ENCODE results near the gene GAS2.

GAS2 gene

DNA sequence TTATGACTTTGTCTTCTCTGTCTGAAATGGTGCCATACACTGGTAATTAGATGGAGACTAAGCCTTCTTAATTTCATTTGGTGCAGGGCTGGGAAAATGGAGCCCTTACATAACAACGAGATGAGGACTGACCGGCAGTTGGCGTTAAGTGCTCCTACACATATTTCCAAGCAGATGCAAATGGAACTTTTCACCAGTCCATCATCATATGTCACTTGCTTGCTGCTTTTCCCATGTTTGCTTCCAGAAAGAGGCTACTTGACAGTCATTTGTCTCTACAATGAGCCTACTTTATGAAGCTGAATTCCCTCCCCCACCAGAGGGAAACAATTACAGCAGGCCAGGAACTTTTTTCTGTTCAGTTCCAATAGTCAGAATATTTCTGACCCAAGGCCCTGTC is 130.6 kb downstream of the GAS2 start:
- DNase-seq = no peak

GRCh38 chr11:22798901-22799300 is 132.5 kb downstream of the GAS2 start:
- DNase-seq = no peak

- DNase-seq = no peak
Measured at GRCh38 chr11:22800482-22800881, 134.1 kb downstream of the GAS2 start.

DNA sequence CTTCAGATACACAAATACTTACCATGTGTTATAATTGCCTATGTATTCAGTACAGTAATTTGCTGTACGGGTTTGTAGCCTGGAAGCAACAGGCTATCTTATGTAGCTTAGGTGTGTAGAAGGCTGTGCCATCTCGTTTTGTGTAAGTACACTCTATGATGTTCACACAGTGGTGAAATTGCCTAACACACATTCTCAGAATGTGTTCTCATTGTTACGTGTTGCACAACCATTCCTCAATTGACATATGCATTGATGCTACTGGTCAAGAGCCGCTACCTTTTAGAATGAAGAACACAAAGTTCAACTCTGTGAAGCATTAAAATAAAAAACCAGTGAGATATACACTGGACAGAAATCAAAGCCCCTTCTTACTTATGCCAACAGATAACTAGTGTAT is 136.4 kb downstream of the GAS2 start:
- DNase-seq = no peak

- DNase-seq = no peak
Measured at GRCh38 chr11:22807391-22807790, 141.0 kb downstream of the GAS2 start.

- no peak for DNase-seq
Measured at GRCh38 chr11:22807855-22808570, 141.6 kb downstream of the GAS2 start.

- no peak for DNase-seq
Measured at GRCh38 chr11:22808571-22809197, 142.3 kb downstream of the GAS2 start.

- no peak for DNase-seq
Measured at GRCh38 chr11:22809893-22810292, 143.5 kb downstream of the GAS2 start.

DNA sequence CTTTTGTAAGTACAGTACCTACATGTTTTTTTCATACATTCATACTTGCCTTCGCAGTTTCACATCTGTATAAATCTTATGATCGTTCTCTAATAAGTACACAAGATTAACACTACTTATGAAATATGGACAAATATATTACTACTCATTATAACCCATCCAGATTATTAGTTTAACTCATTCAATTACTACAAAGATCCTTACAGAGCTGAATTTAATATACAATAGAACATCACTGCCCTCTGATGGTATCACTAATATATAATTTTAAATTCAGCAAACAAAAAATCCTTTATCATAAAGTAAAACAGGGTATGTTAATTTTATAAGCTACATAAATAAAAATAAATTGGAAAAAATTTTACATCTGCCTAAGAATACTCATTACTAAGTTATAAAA is 155.8 kb downstream of the GAS2 start:
- DNase-seq = no peak

DNA sequence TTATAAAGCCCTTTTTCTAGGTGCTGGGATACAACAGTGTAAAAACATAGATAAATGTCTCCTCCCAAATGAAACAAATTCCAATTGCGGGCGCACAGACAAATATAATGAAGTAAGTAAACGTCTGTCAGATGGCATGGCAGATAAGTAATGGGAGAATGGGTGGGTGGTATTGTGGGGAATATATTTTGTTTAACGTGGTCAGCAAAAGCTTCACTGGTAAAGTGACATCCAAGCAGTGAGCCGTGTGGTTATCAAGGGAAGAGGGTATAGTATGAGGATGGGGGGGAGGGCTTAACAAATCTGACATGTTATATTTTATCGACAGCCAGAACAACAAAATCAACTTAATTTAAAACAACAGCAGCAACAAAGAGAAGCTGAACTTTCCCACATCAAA is 162.0 kb downstream of the GAS2 start:
- no peak for DNase-seq

DNA sequence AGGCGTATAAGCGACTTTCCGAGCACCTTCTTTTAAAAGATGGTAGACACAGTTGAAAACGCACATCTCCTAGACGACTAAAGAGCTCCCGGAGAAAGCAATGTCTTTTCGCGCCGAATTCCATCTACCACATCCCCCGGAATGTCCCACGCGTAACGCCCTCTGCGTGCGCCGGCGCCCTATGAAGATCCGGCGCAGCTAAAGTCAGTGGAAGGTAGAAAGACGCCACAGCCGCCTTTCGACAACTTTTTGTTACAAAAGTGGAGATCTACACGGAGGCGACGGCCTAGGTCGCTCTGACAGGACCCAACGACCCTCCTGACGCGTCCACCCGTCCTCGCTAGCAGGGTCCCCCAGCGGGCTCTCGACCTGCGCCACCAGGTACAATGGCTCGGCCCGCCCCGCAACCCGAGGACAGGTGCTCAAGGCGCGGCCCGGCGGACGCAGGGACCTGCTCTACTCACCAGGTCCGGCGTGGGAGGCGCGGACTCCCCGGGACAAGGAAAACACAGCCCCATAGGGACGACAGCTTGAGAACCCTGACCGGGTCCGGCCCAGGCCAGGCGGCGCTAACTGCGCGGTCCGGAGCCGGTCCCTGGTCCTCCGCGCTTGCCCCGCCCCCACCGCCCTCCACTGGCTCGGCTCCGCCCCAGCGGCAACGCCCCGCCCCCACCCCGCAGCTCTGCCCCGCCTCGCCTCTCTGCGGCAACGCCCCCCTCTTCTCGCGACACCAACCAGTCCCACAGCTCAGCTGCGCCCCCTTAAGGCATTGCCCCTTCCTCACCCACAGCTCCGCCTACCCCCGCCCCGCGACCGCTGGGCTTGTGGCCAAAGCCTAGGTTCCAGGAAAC is 163.0 kb downstream of the GAS2 start, which contains the start of gene SVIP:
Gene SVIP (minus strand): TSS at position 571 of the 851 bp plus-strand sequence. CDS start 53 bp downstream, at position 518.
- peak; percentile 82 for DNase-seq

- no peak for DNase-seq
Measured at GRCh38 chr11:22830082-22830414, 163.6 kb downstream of the GAS2 start.

- no peak for DNase-seq
Measured at GRCh38 chr11:22832315-22833015, 166.1 kb downstream of the GAS2 start.

- DNase-seq = no peak
Measured at GRCh38 chr11:22846726-22847125, 180.3 kb downstream of the GAS2 start.

- no peak for DNase-seq
Measured at GRCh38 chr11:22851477-22851876, 185.1 kb downstream of the GAS2 start.

GRCh38 chr11:22859756-22860155 is 193.3 kb downstream of the GAS2 start:
- DNase-seq = no peak

GRCh38 chr11:22860241-22860640 is 193.8 kb downstream of the GAS2 start, which contains the start of gene CCDC179:
CCDC179 (minus strand) TSS chr11:22860474; CDS start chr11:22860421, 53 bp downstream.
- no peak for DNase-seq
